Activated naive CD4-positive, alpha-beta T cell treated with anti-CD3 and anti-CD28 coated beads, Interleukin-2, amount 50 U/mL, for 72 hours (primary cell): ENCODE measurements around the gene TRABD2B. TPM values are rescaled to one million over a fixed set of nuclear protein-coding genes. Genes with fewer than 3 reads are reported as not detected.

Source experiments
- ATAC-seq, 2 donors: fragments of 150-1000 bp; cut with Tn5 transposase; 2 replicates each; pipeline ENCODE4 v1.10.0; 2021; ENCODE audit warnings: mild to moderate bottlenecking in 2 of 2, moderate library complexity in 2 of 2
- DNase-seq, 2 donors: peaks; one replicate each; pipeline ENCODE4 v3.0.0; 2021 to 2022; ENCODE audit warnings: low spot score in 2 of 2
- H3K27ac Mint-ChIP-seq, 2 donors: one replicate each; pipeline ENCODE4 v1.8.0; 2022; ENCODE audit warnings: mild to moderate bottlenecking in 2 of 2, mixed read lengths in 2 of 2
- H3K36me3 Mint-ChIP-seq, 2 donors: one replicate each; pipeline ENCODE4 v1.8.0; 2022; ENCODE audit warnings: mixed read lengths in 2 of 2
- H3K9me3 Mint-ChIP-seq, 2 donors: one replicate each; pipeline ENCODE4 v1.8.0; 2022; ENCODE audit warnings: mixed read lengths in 2 of 2
- total RNA-seq, 2 donors: library from RNA; stranded (reverse); gene quantifications; one replicate each; pipeline ENCODE4 v1.2.3, GENCODE V29; 2022

The TRABD2B gene
- total RNA-seq, 2 donors from 2014 or later: not detected

DNA sequence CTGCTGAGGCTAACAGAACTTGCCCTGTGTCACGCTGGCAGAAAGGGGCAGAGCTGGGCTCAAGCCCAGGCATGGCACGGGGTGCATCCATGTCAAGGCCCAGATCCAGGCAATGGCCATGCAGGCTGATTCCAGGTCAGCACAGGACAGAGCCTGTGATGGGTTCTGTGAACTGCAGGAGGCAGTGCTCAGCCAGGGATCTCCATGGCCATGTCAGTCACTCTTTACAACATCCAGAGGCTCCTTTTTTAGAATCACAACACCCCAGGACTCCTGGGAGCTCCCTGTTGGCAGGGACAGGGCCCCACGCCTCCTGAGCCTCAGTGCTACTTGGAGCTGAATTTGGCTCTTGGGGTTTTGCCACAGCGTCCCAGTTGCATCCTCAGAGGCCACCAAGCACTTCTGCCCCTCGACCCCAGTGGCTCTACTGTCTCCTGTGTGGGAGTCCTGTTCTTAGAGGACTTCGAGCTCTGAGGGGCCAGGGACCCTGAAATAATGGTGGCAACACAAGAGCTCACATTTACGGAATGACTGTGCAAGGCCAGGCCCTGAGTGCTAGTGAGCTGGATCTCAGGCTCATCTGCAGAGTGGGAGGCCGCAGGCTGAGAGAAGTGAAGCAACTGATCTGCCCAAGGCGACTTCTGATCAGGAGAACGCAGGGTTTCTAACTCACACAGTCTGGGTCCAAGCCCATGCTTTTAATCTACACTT is 211.5 kb downstream of the TRABD2B start:
- H3K36me3 Mint-ChIP-seq: no peaks in the 10 kb centered on the region
- ATAC-seq (no peak), DNase-seq (no peak)
- no peaks in the 10 kb centered on the region for H3K9me3 Mint-ChIP-seq
- no peak overlapping the region for H3K27ac Mint-ChIP-seq

DNA sequence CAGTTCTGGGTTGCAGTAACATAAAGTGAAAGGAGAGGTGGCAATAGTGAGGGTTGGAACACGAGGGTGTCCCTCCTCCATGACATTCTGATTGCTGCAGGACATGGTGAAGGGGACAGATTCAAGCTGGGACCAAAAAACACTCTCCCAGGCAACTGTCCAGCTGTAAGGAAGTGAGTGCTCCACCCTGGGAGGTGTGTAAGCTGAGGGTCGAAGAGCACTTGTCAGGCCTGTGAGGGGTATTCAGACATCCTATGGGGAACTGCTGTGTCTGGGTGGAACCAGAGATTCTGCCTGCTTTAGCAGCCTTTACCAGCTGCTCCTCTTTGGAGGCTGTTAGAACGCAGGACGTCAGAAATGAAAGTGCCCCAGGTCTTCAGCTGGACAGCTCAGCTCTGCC is 212.1 kb downstream of the TRABD2B start:
- no peak for DNase-seq
- no peaks in the 10 kb centered on the region for H3K9me3 Mint-ChIP-seq
- H3K27ac Mint-ChIP-seq: no peak overlapping the region
- ATAC-seq: no peak
- H3K36me3 Mint-ChIP-seq: no peaks in the 10 kb centered on the region

DNA sequence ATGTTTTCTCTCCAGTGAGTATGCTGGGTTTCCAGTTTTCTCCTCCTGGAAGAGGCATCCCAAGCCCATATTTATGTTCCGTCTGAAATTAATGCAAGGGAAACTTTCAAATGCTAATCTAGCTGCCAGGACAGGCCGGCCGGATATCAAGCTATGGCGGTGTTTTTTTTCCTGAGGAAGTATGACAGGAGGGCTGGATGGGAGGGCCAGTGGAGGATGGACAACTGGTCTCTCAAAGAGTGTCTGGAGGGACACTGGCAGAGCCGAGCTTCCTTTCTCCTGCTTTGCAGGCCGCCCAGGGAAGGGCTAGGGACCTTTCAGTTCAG is 212.7 kb downstream of the TRABD2B start:
- no peak for DNase-seq
- Mint-ChIP-seq H3K9me3 (no peaks in the 10 kb centered on the region), H3K27ac (no peak overlapping the region), H3K36me3 (no peaks in the 10 kb centered on the region)
- ATAC-seq: no peak

DNA sequence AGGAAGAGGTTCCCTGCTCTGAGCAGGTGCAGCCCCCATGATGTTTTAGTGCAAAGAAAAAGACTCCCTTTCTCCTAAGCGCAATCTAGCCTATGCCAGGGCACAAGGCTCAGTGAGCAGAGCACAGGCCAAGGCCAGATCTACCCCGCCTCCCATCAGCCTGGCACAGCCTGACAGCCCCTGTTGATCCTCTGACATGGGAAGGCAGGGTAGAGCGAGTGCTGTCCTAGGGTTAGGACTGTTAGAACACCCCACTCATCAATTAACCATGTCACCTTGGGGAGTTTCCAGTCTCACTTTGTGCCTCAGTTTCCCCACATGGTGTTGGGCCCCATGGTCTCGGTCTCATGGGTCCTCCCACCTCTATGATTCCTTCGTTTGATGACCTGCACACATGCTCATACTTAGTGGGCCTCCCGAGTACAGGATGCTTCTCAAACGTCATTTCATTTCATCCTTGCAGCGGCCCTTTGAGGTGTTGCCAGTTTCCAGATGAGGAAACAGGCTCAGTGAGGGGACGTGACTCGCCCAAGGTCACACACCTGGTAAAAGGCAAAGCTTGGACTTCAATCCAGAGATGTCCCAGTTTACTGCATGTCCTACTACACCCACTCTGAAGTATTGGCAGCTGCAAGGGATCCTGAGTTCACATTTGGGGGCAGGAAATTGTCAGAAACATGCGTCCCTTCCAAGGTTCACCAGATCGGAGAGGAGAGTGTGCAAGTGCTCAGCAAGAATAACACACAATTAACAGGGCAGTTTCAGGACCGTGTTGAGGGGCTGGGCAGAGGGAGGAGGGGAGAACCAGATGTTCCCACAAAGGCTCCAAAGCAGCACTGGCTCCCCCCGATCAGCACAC is 213.3 kb downstream of the TRABD2B start:
- H3K36me3 Mint-ChIP-seq: no peaks in the 10 kb centered on the region
- DNase-seq (no peak), ATAC-seq (no peak)
- no peak overlapping the region for H3K27ac Mint-ChIP-seq
- H3K9me3 Mint-ChIP-seq: no peaks in the 10 kb centered on the region

DNA sequence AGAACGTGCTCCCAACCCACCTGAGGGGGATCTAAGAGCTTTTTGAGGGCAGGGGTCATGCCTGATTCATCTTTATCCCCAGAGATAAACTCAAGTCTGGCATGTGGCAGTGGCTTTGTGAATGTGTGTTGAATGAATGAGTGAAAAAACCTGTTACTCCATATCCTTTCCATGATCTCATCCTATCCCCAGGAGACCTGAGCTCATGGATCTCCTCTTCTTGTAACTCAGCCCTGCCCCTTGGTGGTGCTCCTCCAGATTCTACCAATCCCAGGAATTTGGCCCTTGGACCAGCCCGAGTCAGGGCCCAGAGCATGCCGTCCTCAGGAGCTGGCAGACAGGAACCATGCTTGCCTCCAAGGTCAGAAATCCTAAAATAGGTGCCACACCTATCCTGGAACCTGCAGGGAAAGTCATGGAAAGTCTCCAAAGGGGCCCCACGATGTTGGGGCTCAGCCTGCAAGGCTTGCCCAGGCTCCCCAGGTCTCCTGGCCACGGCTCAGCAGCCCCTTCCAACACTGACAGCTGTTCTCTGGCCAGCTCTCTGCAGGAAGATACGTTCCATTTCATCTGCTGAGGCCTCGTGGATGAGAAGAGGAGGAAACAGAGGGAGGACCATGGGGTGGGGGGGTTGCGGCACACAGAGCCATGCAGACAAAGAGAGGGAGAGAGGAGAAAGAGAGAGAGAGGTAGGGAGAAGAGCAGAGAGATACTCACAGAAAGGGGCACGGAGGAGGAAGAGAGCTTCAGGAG is 214.6 kb downstream of the TRABD2B start:
- no peak for ATAC-seq
- H3K27ac Mint-ChIP-seq: no peak overlapping the region
- no peaks in the 10 kb centered on the region for H3K9me3 Mint-ChIP-seq
- H3K36me3 Mint-ChIP-seq: no peaks in the 10 kb centered on the region
- no peak for DNase-seq

DNA sequence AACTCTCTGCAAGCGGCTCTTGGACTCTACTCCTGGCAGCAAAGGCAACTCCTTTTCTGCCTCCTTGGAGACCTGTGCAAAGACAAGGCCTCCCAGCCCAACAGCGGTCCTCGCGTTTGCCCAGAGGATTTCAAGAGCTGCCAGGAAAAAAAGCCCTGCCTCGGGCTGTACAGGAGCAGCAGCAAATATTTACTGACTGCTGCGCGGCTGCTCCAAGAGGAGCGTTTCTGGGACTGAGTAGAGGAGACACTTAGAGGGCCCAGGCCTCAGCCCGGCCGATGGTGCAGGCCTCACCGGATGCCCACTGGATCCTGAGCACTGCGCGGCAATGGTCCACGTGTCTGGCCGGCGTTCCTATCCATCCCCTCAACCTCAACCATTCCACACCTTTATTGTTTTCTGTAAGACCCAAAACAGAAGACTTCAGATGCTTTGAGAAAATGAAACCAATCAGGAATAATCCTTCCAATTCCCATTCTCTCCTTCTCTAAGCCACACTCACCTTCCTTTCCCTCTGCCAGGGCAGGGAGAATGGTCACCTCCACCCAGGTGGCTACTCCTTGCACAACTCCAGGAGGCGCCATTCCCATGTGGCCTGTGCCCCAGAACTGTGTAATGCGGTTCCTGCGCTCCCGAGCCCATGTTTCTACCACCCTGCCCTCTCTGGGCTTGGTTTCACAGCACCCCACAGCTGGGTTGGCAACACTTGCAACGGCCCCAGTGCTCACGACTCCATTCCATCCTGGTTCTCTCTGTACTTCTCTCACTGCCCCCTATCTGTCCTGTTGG is 215.8 kb downstream of the TRABD2B start:
- no peak for ATAC-seq
- Mint-ChIP-seq H3K27ac (no peak overlapping the region), H3K36me3 (no peaks in the 10 kb centered on the region), H3K9me3 (no peaks in the 10 kb centered on the region)
- DNase-seq: no peak

DNA sequence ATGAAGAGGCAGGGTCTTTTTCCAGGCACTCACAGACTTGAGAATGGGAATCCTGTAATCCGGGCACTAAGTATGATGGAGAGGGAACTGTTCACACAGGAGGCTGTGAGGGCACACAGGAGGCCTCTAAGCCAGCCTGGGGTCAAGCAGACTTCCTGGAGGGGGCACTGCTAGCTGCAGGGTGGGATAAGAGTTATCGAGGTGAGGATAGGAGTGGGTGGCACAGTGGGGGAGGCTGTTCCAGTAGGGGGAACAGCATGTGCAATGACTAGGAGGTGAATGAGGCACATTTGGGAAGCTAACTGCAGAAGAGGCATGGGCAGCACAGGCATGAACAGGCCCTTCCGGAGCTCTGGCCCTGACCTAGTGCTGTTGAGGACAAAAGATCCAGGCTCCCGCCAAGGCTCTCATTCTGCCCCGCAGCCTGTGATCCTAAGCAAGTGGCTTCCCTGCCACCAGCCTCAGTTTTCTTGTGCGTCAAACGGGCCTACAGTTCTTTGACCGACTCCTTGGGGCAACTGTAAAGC is 216.7 kb downstream of the TRABD2B start:
- Mint-ChIP-seq H3K36me3 (no peaks in the 10 kb centered on the region), H3K27ac (no peak overlapping the region)
- ATAC-seq: no peak

DNA sequence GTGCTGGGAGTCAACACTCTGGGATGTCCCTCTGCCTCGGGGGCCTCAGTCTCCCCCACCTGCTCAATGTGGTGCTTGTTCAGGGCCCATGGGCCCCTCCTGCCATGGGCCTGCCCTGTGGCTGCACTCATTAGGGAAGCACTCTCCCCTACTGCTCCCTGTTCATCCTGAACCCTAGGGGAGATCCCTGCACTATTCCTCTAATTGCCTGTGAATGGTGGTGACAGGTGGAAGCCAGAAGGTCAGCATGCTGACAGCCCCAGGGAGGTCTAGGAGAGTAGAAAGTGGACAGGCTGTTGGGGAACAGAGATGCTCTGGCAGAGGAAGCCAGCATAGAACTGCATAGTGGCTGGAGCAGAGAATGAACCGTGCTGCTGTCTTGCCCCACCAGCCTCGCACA is 217.6 kb downstream of the TRABD2B start:
- no peak for ATAC-seq
- Mint-ChIP-seq H3K9me3 (no peaks in the 10 kb centered on the region), H3K27ac (no peak overlapping the region), H3K36me3 (no peaks in the 10 kb centered on the region)
- no peak for DNase-seq

More for the DNA sequence above, 216.7 kb downstream of the TRABD2B start:
- no peak for DNase-seq
- H3K9me3 Mint-ChIP-seq: no peaks in the 10 kb centered on the region

DNA sequence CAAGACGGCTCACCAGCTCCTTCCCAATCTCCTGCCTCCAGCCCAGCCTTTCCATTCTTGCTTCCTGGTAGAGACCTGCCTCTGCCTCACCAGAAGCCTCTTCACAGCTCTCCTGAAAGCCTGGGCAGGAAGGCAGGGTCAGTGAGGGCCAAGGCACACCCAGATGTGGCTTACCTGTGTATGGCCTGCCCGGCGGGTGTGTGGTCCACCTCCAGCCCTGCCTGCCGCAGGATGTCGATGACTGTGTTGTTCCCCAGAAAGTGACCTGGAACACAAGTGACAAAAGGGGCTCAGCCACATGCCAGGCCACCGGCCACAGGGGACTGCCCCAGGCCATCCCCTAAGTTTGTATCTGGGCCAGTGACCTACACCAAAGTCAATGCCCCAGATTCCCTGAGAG is 218.9 kb downstream of the TRABD2B start:
- H3K27ac Mint-ChIP-seq: no peak overlapping the region
- DNase-seq (no peak), ATAC-seq (no peak)
- H3K36me3 Mint-ChIP-seq: no peaks in the 10 kb centered on the region
- H3K9me3 Mint-ChIP-seq: no peaks in the 10 kb centered on the region

DNA sequence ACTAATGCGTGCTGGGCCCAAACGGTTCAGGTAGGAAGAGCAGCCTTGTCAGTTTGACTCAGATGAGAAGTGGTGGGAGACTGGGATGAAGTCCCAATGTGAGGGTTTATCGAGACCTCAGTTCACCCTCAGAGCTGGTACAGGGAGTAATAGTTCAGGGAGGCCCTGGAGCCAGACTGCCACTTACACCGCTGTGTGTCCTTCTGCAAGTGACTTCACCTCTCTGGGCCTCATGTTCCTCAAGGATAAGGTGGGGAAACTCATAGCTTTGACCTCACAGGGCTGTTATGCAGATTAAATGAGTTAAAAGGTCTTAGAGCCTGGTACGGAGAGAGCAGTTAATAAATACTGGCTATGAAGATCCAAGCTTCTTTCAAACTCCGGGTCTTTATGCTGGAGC is 219.9 kb downstream of the TRABD2B start:
- ATAC-seq (no peak), DNase-seq (no peak)
- H3K27ac Mint-ChIP-seq: peak overlapping the region in 1 of 2 donors; percentile 50
- H3K9me3 Mint-ChIP-seq: no peaks in the 10 kb centered on the region
- no peaks in the 10 kb centered on the region for H3K36me3 Mint-ChIP-seq

DNA sequence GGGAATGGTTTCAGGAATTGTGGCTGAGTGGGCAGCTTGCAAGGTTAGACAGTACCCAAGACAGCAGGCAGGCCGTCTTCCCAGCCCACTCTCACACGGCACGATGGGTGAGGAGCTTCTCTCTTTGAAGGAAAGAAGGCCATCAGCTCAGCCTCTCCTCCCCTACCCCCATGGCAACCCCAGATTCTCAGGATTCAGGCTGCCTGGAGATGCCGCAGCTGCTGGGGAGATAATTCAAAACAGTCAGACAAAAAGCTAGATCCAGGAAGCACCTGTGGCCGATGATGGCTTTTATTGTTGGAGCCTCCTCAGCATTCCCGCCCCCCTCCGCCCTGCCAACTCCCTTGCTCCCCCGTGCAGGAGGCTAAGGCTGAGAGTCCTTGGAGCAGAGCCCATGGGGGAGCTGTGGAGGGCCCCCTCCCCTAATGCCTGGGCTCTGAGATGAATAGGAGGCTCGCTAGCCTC is 220.5 kb downstream of the TRABD2B start:
- H3K36me3 Mint-ChIP-seq: no peaks in the 10 kb centered on the region
- DNase-seq: no peak
- no peak for ATAC-seq

DNA sequence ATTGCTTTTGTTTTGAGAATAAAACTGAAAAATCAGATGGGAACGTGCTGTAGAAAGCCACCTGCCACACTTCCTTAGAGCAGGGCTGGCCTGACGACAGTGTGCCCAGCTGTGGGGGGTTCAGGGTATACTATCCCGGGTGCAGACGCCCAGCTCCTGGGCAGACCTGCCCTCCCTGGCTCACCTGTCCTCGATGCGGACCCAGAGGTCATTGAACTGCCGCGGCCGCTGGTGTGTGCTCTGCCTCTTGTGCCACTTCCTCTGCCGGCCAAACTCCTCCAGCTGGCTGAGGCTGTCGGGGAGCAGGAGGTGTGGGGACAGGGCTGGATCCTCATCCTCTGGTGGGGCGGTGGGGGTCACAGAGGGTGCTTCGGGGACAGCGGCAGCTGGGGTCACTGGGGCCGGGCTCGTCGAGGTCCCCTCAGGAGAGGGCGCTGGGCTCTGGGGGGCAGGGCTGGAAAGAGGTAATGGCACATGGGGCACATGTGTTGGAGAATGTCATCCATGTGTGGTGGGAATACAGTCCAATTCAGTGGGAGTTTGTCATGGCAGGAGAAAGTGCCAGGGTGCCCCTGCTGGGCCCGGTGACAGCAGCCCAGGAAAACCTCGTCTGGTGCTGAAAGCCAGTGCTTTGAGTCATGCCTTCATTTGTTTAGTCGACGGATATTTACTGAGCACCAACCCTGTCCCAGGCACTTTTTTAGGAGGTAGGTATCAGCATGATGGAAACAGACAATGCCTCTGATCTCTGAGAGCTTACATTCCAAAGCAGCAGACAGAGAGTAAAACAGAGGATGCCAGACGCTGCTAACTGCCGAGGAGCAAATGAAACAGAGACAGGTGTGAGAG is 222.0 kb downstream of the TRABD2B start:
- DNase-seq (no peak), ATAC-seq (no peak)
- H3K9me3 Mint-ChIP-seq: no peaks in the 10 kb centered on the region
- no peaks in the 10 kb centered on the region for H3K36me3 Mint-ChIP-seq
- H3K27ac Mint-ChIP-seq: no peak overlapping the region

More for the DNA sequence above, 220.5 kb downstream of the TRABD2B start:
- no peaks in the 10 kb centered on the region for H3K9me3 Mint-ChIP-seq
- no peak overlapping the region for H3K27ac Mint-ChIP-seq

DNA sequence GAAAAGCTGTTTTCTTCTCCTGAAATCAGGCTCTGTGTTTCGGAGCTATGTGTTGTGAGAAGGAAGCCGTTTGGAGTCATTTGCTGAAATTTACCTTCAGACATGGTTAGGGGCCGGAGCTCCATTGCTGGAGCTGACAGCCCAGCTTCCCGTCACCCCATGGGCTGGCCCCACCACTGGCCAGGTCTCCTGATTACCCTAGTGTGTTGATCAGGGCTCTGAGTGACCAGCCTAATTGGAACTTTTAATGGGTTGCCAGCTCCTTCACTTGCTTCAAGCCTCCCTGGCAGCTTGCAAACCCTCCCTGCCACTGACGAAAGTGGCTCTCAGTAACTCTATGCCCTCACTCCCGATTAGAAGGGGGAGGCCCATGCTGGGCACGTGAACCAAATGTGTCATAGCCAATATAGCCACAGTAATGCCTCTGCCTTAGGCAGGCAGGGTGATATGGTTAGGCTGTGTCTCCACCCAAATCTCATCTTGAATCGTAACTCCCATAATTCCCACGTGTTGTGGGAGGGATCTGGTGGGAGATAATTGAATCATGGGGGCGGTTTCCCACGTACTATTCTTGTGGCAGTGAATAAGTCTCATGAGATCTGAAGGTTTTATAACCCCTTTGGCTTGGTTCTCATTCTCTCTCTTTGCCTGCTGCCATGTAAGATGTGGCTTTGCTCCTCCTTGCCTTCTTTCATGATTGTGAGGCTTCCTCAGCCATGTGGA is 224.1 kb downstream of the TRABD2B start:
- DNase-seq (no peak), ATAC-seq (no peak)
- Mint-ChIP-seq H3K27ac (no peak overlapping the region), H3K36me3 (no peaks in the 10 kb centered on the region), H3K9me3 (no peaks in the 10 kb centered on the region)

DNA sequence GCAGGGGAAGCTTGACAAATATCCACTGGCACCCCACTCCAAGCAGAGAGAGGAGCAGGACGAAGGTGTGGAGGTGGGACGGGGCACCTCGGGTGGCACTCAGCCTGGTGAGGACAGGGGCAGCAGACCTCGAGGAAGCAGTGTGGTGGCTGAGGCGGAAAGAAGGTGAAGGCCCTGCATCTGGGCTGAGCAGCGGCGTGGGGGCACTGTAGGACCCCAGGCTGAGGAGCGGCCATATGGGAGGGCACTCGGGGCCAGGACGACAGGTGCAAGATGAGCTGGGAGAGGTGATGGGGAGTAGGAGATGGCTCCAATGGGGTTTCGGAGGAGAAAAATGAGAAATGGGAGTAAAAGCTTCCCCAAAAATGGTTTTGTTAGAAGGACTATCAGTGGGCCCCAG is 224.9 kb downstream of the TRABD2B start:
- no peaks in the 10 kb centered on the region for H3K36me3 Mint-ChIP-seq
- no peaks in the 10 kb centered on the region for H3K9me3 Mint-ChIP-seq
- no peak for DNase-seq
- no peak for ATAC-seq
- H3K27ac Mint-ChIP-seq: peak overlapping the region; percentile 21 to 77

DNA sequence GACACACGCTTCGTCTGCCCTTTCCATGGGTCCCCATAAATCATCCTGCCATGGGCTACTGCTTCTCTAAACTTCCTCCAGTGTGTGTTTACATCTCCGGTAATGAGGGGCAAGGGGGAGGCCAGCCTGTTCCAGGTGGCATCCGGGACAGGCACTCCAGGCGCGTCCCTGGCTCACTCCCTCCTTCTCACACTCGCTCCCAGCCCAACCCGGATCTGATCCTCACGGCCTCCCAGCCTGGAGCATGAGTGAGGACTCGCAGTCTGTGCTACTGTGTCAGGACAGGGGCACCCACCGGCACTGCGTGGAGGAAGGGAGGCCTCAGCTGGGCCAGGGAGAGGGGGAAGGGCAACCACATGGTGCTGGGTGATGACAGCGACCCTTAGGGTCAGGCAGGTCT is 225.4 kb downstream of the TRABD2B start:
- Mint-ChIP-seq H3K36me3 (no peaks in the 10 kb centered on the region), H3K9me3 (no peaks in the 10 kb centered on the region), H3K27ac (peak overlapping the region; percentile 21 to 77)
- no peak for DNase-seq
- ATAC-seq: no peak
